Fibroblast of the aortic adventitia (primary cell): ENCODE data around the gene CCHCR1. TPM values are rescaled to one million over a fixed set of nuclear protein-coding genes. Genes with fewer than 3 reads are reported as not detected.
"Not testable (repeated sequence)": the region's sequence is repeated elsewhere in the genome, so short reads cannot be mapped to it uniquely, and the experiment has no call there.

Source experiments
- DNase-seq: peaks from one replicate; pipeline ENCODE4 v3.0.0-alpha.2; 2010; ENCODE audit warnings: low read depth
- H3K4me3 ChIP-seq: 2 replicates; pipeline ENCODE4 v1.5.1; 2011; ENCODE audit warnings: low read depth, mild to moderate bottlenecking, control low read depth, low read length, moderate library complexity
- total RNA-seq: library from RNA; depleted of rRNA; stranded (reverse); fragments of >200 nt; gene quantifications from 2 replicates; pipeline ENCODE4 v1.2.3, GENCODE V29; 2012; ENCODE audit warnings: low replicate concordance
- TF ChIP-seq, protein P1 (sequence below): IDR thresholded peaks from 2 replicates; pipeline ENCODE4 v1.5.1; 2011; ENCODE audit warnings: mild to moderate bottlenecking, low read length, control low read depth, inconsistent platforms; ENCODE audit not compliant: insufficient read depth

CCHCR1 gene
- total RNA-seq, 1 donor, result 21.1 TPM

GRCh38 chr6:31187780-31188194 lies 30.2 kb upstream of the CCHCR1 start:
- no peak for DNase-seq

DNA sequence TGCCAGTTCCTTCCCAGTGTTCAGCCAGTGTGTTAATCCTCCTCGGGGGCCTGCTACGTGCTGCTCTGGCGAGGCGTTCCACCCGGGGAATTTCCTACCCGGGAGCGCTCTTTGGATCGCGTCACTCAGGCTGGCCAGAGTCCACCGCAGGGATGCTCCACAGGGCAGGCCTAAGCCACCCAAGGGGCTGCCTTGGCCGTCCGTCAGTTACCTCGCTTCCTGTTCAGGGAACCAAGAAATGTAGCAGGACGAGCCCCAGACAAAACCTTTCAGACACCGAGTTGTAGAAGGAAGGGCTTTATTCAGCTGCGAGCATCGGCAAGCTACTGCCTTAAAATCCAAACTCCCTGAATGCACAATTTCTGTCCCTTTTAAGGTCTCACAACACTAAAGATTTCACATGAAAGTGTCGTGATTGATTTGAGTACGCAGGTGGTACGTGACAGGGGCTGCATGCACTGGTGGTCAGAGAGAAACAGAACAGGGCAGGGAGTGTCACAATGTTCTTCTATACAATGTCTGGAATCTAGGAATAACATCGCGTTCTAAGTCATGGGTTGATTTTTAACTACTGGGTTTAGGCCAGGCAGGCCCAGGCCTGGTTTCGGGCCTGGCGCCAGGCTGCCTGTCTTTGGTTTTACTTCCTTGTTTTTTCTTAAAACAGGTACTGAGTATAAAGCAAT lies 28.6 kb upstream of the CCHCR1 start:
- H3K4me3 ChIP-seq, result peak overlapping the region; percentile 37
- peak; percentile 65 for DNase-seq
- TF ChIP-seq, protein P1, sequence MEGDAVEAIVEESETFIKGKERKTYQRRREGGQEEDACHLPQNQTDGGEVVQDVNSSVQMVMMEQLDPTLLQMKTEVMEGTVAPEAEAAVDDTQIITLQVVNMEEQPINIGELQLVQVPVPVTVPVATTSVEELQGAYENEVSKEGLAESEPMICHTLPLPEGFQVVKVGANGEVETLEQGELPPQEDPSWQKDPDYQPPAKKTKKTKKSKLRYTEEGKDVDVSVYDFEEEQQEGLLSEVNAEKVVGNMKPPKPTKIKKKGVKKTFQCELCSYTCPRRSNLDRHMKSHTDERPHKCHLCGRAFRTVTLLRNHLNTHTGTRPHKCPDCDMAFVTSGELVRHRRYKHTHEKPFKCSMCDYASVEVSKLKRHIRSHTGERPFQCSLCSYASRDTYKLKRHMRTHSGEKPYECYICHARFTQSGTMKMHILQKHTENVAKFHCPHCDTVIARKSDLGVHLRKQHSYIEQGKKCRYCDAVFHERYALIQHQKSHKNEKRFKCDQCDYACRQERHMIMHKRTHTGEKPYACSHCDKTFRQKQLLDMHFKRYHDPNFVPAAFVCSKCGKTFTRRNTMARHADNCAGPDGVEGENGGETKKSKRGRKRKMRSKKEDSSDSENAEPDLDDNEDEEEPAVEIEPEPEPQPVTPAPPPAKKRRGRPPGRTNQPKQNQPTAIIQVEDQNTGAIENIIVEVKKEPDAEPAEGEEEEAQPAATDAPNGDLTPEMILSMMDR, result no peak

More at GRCh38 chr6:31187780-31188194, 30.2 kb upstream of the CCHCR1 start:
- TF ChIP-seq, protein P1, result no peak
- no peak overlapping the region for H3K4me3 ChIP-seq

GRCh38 chr6:31185695-31186051 lies 28.1 kb upstream of the CCHCR1 start:
- peak overlapping the region; percentile 37 for H3K4me3 ChIP-seq
- DNase-seq, result peak; percentile 24

GRCh38 chr6:31183859-31184258 lies 26.3 kb upstream of the CCHCR1 start:
- not testable (repeated sequence) for DNase-seq, H3K4me3 ChIP-seq

DNA sequence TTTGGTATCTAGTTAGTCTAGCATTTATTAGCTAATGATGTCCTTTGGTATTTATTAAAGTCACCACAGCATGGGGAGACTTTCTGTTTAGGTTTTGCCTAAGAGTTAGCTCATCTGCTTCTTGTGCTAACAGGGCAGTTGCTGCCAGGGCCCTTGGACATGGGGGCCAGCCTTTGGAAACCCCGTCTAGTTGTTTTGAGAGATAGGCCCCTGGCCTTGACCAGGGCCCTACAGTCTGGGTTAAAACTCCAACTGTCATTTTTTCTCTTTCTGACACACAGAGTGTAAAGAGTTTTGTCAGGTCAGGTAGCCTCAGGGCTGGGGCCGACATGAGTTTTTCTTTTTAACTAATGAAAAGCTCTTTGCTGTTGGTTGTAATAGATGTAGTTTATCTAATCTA lies 25.7 kb upstream of the CCHCR1 start:
- DNase-seq, H3K4me3 ChIP-seq: not testable (repeated sequence)

DNA sequence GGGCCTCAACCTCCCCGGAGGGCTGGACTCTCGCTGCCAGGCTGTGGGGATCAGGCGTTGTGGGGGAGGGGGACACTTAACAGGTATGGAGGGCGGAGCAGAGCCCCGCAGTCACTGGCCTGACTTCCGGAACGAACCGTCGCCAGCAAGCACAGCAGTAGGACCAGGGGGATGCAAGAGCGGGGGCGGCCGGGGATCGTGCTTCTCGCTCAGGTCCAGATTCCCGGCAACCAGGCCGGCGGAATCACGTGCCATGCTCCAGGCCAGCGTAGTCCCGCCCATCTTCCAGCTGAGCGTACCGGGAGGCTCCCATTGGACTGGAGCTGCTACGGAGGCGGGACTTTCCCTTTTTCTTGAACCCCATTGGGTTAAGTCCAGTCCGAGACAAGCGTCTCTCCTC lies 22.9 kb upstream of the CCHCR1 start:
- peak; percentile 81 for DNase-seq
- H3K4me3 ChIP-seq, result peak overlapping the region; percentile 60
- TF ChIP-seq, protein P1, result no peak

DNA sequence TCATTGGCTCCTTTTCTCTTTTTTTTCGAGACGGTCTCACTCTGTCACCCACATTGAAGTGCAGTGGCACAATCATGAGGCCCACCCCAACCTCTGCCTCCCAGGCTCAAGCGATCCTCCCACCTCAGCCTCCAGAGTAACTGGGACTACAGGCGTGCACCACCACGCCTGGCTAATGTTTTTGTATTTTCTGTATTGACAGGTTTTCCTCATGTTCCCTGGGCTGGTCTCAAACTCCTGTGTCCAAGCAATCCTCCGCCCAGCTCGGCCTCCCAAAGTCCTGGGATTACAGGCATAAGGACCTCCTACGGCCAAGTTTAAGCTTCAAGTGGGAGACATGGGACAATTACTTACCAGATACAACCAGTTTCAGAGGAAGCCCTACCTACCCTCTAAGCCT lies 22.3 kb upstream of the CCHCR1 start:
- H3K4me3 ChIP-seq, result peak overlapping the region; percentile 60
- TF ChIP-seq, protein P1, result no peak
- no peak for DNase-seq

DNA sequence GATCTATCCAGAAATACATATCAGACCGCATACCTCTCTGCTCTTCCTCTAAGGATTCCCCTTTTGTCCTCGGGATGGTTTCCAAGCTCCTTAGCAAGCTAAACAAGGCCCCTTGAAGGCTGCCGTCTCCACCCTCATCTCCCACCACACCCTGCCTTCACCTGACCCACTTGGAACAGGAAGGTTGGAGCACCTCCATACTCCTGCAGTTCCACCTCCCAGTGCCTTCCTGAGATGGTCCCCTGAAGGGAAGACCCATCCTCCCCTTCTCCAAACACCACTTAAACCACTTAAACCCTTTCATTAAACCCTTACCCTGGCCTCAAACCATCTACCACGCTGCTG lies 21.4 kb upstream of the CCHCR1 start:
- no peak for DNase-seq
- H3K4me3 ChIP-seq, result no peak overlapping the region

More for the DNA sequence above, 21.4 kb upstream of the CCHCR1 start:
- TF ChIP-seq, protein P1, result no peak
